Right atrium auricular region (tissue), 2 donors: ENCODE data around the gene SIRT3. TPM values are rescaled to one million over a fixed set of nuclear protein-coding genes. Genes with fewer than 3 reads are reported as not detected.
"Not testable (repeated sequence)": the region's sequence is repeated elsewhere in the genome, so short reads cannot be mapped to it uniquely, and the experiment has no call there.

Experiments used
- DNase-seq: peaks from one replicate; pipeline ENCODE4 v3.0.0-alpha.2; 2019; ENCODE audit warnings: low spot score
- H3K27ac ChIP-seq, 2 donors: fragments of 200-600 bp; sonication (generic); 1 replicate in 1 of 2; 2 replicates in 1 of 2; pipeline ENCODE4 v1.5.1; 2016 to 2019
- H3K27me3 ChIP-seq, 2 donors: fragments of 200-600 bp; sonication (generic); one replicate each; pipeline versions ENCODE4 v1.5.1 to v1.6.0; 2017 to 2019
- H3K36me3 ChIP-seq: fragments of 200-600 bp; sonication (generic); one replicate; pipeline ENCODE4 v1.5.1; 2016
- H3K4me1 ChIP-seq, 2 donors: fragments of 200-600 bp; sonication (generic); one replicate each; pipeline versions ENCODE4 v1.5.1 to v1.6.0; 2017 to 2019
- H3K4me3 ChIP-seq, 2 donors: fragments of 200-600 bp; sonication (generic); 1 replicate in 1 of 2; 2 replicates in 1 of 2; pipeline ENCODE4 v1.5.1; 2017 to 2019; ENCODE audit warnings: mild to moderate bottlenecking in 1 of 2, moderate library complexity in 1 of 2
- H3K9me3 ChIP-seq, 2 donors: fragments of 200-600 bp; sonication (generic); one replicate each; pipeline ENCODE4 v1.5.1; 2019
- CTCF ChIP-seq, 2 donors: fragments of 200-600 bp; sonication (generic); IDR thresholded peaks; one replicate each; pipeline ENCODE4 v1.5.1; 2019; ENCODE audit warnings: antibody characterized with exemption in 2 of 2
- total RNA-seq, 2 donors: library from RNA; depleted of rRNA; stranded (reverse); fragments of >200 nt; gene quantifications; one replicate each; pipeline ENCODE4 v1.1.0, GENCODE V29; 2016

SIRT3 gene
- total RNA-seq, 2 donors from 2014 or later, result 18.3 to 31.4 TPM

DNA sequence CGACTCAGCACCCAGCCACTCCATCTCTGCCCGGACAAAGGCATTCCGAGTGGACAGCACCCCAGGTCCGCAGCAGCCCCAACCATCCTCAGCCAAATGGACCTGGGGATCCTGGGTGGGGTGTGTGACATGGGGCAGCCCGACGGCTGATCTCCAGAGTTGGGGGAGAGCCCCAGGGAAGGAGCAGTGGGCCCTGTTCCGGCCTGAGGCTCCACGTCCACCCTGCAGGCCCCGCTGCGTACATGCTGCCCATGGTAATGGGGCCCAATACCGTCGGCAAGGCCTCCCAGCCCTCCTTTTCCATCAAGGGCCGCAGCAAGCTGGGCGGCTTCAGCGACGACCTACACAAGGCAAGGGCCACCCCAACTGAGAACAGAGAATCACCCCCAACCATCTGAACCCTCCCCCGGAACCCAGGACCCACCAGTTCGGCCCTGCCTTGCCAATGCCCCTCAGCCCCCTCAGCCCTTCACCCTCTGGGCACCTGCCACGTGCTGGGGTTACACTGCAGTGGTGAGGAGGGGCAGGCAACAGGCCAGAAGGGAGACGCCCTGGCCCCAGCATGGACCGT is 37.8 kb downstream of the SIRT3 start:
- H3K9me3 ChIP-seq, result no peaks in the 10 kb centered on the region
- H3K4me3 ChIP-seq, result no peak overlapping the region
- H3K4me1 ChIP-seq, result peaks cover 0 to 7% of the 10 kb centered on the region in 2 donors
- no peaks in the 10 kb centered on the region for H3K27me3 ChIP-seq
- DNase-seq, result no peak
- no peak for TF ChIP-seq CTCF (IDR thresholded peaks at IDR 0.05)
- no peak overlapping the region for H3K27ac ChIP-seq
- peaks cover 14% of the 10 kb centered on the region for H3K36me3 ChIP-seq

- H3K36me3 ChIP-seq, result peaks cover 10% of the 10 kb centered on the region
- TF ChIP-seq CTCF (IDR thresholded peaks at IDR 0.05), result no peak
- H3K4me1 ChIP-seq, result peaks cover 0 to 5% of the 10 kb centered on the region in 2 donors
- H3K4me3 ChIP-seq, result no peak overlapping the region
- DNase-seq, result no peak
- no peaks in the 10 kb centered on the region for H3K9me3 ChIP-seq
- H3K27me3 ChIP-seq, result no peaks in the 10 kb centered on the region
- H3K27ac ChIP-seq, result no peak overlapping the region
Measured at GRCh38 chr11:197741-198235, 38.4 kb downstream of the SIRT3 start.

GRCh38 chr11:196786-197731 is 39.1 kb downstream of the SIRT3 start:
- Histone ChIP-seq H3K4me3 (no peak overlapping the region), H3K9me3 (no peaks in the 10 kb centered on the region), H3K36me3 (peaks cover 10% of the 10 kb centered on the region), H3K27ac (no peak overlapping the region), H3K4me1 (no peaks in the 10 kb centered on the region), H3K27me3 (no peaks in the 10 kb centered on the region)
- no peak for DNase-seq
- no peak for TF ChIP-seq CTCF (IDR thresholded peaks at IDR 0.05)

- not testable (repeated sequence) for DNase-seq, H3K27me3 ChIP-seq, H3K36me3 ChIP-seq, H3K27ac ChIP-seq, H3K4me1 ChIP-seq, H3K4me3 ChIP-seq, H3K9me3 ChIP-seq
Measured at GRCh38 chr11:193481-193880, 42.7 kb downstream of the SIRT3 start.

- not testable (repeated sequence) for H3K36me3 ChIP-seq, DNase-seq, H3K9me3 ChIP-seq, H3K4me1 ChIP-seq, H3K27me3 ChIP-seq, H3K27ac ChIP-seq, H3K4me3 ChIP-seq
Measured at GRCh38 chr11:192674-193128, 43.4 kb downstream of the SIRT3 start, which contains the start of gene SCGB1C1. TSS of gene SCGB1C1 (plus strand) at chr11:193078. CDS start at chr11:193100, 22 bp downstream.

DNA sequence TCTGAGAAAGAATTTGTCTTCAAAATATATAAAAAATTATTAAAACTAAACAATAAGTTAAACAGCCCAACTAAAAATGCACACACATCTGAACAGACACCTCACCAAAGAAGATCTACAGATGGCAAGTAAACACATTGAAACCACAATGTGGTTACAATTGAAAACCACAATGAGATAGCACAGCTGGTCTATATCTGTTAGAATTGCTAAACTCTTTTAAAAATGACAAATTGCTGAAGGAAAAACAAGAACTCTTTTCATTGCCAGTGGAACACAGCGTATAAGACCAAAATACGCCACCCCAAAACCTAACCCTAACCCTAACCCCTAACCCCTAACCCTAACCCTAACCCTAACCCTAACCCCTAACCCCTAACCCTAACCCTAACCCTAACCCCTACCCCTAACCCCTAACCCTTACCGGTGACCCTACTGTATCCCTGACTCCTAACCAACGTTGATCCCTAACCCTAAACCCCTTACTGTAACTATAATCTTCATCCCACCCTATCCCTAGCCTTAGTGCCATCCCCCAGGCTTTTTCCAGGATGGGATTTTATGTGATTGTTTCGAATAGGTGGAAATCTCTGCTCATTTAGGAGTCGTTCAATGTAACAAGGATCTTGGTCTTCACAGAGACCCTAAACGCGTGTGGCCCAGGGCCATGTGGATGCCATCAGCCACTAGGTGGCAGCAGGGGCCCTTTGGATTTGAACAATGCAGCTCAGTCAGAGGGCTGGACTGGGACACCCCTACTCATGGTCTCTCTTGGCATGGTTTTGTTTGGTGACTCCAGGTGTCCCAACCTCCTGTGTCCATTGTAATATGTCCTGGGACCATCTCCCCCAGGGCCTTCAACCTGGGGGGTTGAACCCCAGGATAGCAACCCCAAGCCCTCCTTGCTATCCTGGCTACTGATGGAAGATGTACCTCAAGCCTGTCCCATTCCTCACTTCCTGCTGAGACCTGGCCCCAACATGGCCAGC is 44.4 kb downstream of the SIRT3 start:
- not testable (repeated sequence) for H3K4me3 ChIP-seq, H3K27me3 ChIP-seq, H3K27ac ChIP-seq, H3K4me1 ChIP-seq, DNase-seq, H3K36me3 ChIP-seq, H3K9me3 ChIP-seq
- TF ChIP-seq CTCF (IDR thresholded peaks at IDR 0.05), result peak in 1 of 2 donors; percentile 63

DNA sequence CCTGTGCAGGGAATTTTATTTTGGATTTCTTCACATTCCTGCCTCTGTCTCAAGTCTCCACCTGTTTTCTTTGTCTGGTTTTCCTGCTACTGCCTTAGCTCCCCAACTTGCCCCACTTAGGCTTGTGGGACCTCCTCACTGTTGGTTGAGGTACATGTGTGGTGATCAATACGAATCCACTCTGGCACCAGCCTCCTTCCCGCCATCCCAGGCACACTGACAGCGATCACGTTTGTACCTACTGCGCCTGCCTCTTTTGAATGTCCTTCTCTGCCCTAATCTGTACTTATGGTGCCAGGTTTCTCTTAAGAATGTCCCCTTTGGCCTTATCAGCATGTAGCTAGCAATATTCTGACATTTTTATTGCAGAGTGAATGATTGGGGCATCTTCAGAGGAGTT is 45.6 kb downstream of the SIRT3 start:
- not testable (repeated sequence) for H3K4me3 ChIP-seq, H3K4me1 ChIP-seq, H3K36me3 ChIP-seq, H3K27me3 ChIP-seq, H3K27ac ChIP-seq, H3K9me3 ChIP-seq, DNase-seq

GRCh38 chr11:189843-190311 is 46.3 kb downstream of the SIRT3 start:
- not testable (repeated sequence) for H3K4me1 ChIP-seq, DNase-seq, H3K27ac ChIP-seq, H3K27me3 ChIP-seq, H3K9me3 ChIP-seq, H3K36me3 ChIP-seq, H3K4me3 ChIP-seq

GRCh38 chr11:189200-189783 is 46.9 kb downstream of the SIRT3 start:
- DNase-seq, H3K9me3 ChIP-seq, H3K27me3 ChIP-seq, H3K36me3 ChIP-seq, H3K27ac ChIP-seq, H3K4me3 ChIP-seq, H3K4me1 ChIP-seq: not testable (repeated sequence)
